Adrenal gland (tissue), 12 donors: ENCODE results near the gene FXR2. TPM values are rescaled to one million over a fixed set of nuclear protein-coding genes. Genes with fewer than 3 reads are reported as not detected.

Source experiments
- DNase-seq, 7 donors: peaks; one replicate each; pipeline ENCODE4 v3.0.0-alpha.2; 2019 to 2020
- H3K27ac ChIP-seq, 5 donors: fragments of 200-600 bp; sonication (generic) in 4 of 5; 1 replicate in 3 of 5; 2 replicates in 2 of 5; pipeline versions ENCODE4 v1.5.1 to v1.8.0; 2016 to 2020; ENCODE audit warnings: mild to moderate bottlenecking in 1 of 5
- H3K27me3 ChIP-seq: fragments of 200-600 bp; 2 replicates; pipeline ENCODE4 v1.8.0; 2021
- H3K36me3 ChIP-seq, 2 donors: fragments of 200-600 bp; replicated peaks in 1 of 2; 1 replicate in 1 of 2; 2 replicates in 1 of 2; pipeline versions ENCODE4 v1.5.1 to v1.8.0; 2018 to 2022
- H3K4me1 ChIP-seq, 2 donors: fragments of 200-600 bp; replicated peaks in 1 of 2; 1 replicate in 1 of 2; 2 replicates in 1 of 2; pipeline versions ENCODE4 v1.5.1 to v1.8.0; 2018 to 2021
- H3K4me3 ChIP-seq, 4 donors: fragments of 200-600 bp; sonication (generic) in 3 of 4; one replicate each; pipeline ENCODE4 v1.5.1; 2016 to 2018
- H3K9me3 ChIP-seq, 3 donors: fragments of 200-600 bp; sonication (generic) in 1 of 3; replicated peaks in 1 of 3; 1 replicate in 2 of 3; 2 replicates in 1 of 3; pipeline versions ENCODE4 v1.5.1 to v1.8.0; 2016 to 2021
- CTCF ChIP-seq, 6 experiments: fragments of 450-650 bp in 4 of 6; fragments of 200-600 bp in 2 of 6; sonication (generic) in 1 of 6; IDR thresholded peaks; 1 replicate in 5 of 6; 2 replicates in 1 of 6; pipeline versions ENCODE4 v1.5.1 to v1.8.0; 2016 to 2021; ENCODE audit warnings: antibody characterized with exemption in 6 of 6, mild to moderate bottlenecking in 2 of 6, moderate library complexity in 1 of 6
- POLR2A ChIP-seq, 2 donors: fragments of 450-650 bp; IDR thresholded peaks; one replicate each; pipeline ENCODE4 v1.6.1; 2017; ENCODE audit warnings: antibody characterized with exemption in 2 of 2, mild to moderate bottlenecking in 2 of 2, moderate library complexity in 1 of 2
- WGBS, 4 donors: extraction: QIAGEN DNeasy Blood & Tissue Kit in 2 of 4; methylation state at CpG; one replicate each; pipeline versions ENCODE4 v1.1.5 to v1.1.7; 2013 to 2017; 5-methylcytosine and 5-hydroxymethylcytosine counted together
- intact Hi-C, 2 donors: fragments of 100-400 bp; cut with DNase I; formaldehyde crosslinking; loops; one replicate each; pipeline versions ENCODE4 v1.14.1 to v1.15.0; 2022 to 2023
- polyA plus RNA-seq, 3 donors: library from polyadenylated mRNA; stranded (reverse); fragments of 200-250 nt in 2 of 3; fragments of 350-450 nt in 1 of 3; fragmentation: Illumina TruSeq in 1 of 3; extraction: RNeasy Lipid Tissue Mini Kit (QIAGEN cat#74804) in 1 of 3; gene quantifications; one replicate each; pipeline ENCODE4 v1.2.3, GENCODE V29; 2013 to 2014
- total RNA-seq, 9 donors: library from RNA; depleted of rRNA in 4 of 9; stranded (reverse); fragments of >200 nt in 4 of 9; fragments of 120-200 nt in 1 of 9; fragmentation: NEBNext Ultra II Directional in 1 of 9; extraction: Animal tissue kit (Norgen Biotek cat#: 25700) in 1 of 9; gene quantifications; one replicate each; pipeline versions ENCODE4 v1.1.0 to v1.2.4, GENCODE V29; 2013 to 2023
- donor health status: healthy with polysubstance abuse.
- donor health status: Bipolar disorder and iron deficiency.
- donor health status: DM: yes; HTN: yes; CAD: no.
- donor health status: DM: no; HTN: no; CAD: no.
- donor health status: DM: no; HTN: no; CAD: no.
- donor health status: DM: yes; HTN: yes; CAD: no.

Gene FXR2
- total and polyA plus RNA-seq, 12 donors, result 35.6 to 73.1 (median 43.9) TPM

DNA sequence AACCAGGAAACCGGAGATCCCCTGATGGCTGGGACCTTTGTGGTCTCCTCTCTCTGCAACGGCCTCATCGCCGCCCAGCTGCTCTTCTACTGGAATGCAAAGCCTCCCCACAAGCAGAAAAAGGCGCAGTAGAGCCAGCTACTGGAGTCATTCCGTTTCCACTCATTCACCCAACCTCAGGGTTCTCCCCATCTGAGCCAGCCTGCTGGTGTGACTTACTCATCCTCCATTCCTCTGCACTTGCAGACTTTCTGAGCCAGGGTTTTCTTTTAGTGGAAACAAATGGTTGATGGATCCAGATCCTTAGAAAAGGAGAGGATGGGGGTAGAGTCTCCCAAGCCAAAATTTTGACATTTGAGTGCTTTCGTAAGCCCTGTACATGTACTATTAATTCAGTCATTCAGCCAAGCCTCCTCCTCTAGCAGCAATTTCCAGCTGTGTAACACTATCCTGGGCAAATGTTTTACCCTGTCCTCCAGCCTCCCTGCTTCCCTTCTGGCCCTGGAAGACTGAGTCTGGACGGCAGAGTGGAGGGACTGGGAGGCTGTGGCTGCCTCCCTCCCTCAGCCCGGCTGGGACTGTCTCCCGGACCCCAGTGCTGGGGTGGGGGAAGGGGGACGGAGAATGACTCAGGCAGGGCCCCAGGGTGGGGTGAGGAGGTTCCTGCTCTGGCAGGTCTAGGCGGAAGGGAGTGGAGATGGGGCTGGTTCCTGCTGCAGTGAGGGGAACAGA lies 27.1 kb downstream of the FXR2 start:
- Histone ChIP-seq H3K9me3 (no peaks in the 10 kb centered on the region), H3K4me3 (no peak overlapping the region), H3K27ac (peak overlapping the region in 1 of 5 donors; percentile 7), H3K27me3 (no peaks in the 10 kb centered on the region), H3K36me3 (peaks cover 0 to 41% of the 10 kb centered on the region in 2 donors), H3K4me1 (peaks cover 15 to 31% of the 10 kb centered on the region in 2 donors)
- TF ChIP-seq CTCF (IDR thresholded peaks at IDR 0.05) (no peak), POLR2A (IDR thresholded peaks at IDR 0.05) (no peak)
- intact Hi-C loops, result no loop called here
- no peak for DNase-seq
- WGBS, 4 donors, result 66 to 73% (median 70%) methylated on average over 10 to 12 of the region's 12 CpGs

- no peaks in the 10 kb centered on the region for H3K9me3 ChIP-seq
- H3K27ac ChIP-seq, result peak overlapping the region in 1 of 5 donors; percentile 7
- DNase-seq, result no peak
- peaks cover 0 to 33% of the 10 kb centered on the region in 2 donors for H3K36me3 ChIP-seq
- 72 to 89% (median 83%) methylated on average over 8 to 9 of the region's 9 CpGs for WGBS, 4 donors
- H3K27me3 ChIP-seq, result no peaks in the 10 kb centered on the region
- intact Hi-C loops, result no loop called here
- peaks cover 18 to 37% of the 10 kb centered on the region in 2 donors for H3K4me1 ChIP-seq
- TF ChIP-seq CTCF (IDR thresholded peaks at IDR 0.05) (no peak), POLR2A (IDR thresholded peaks at IDR 0.05) (no peak)
- H3K4me3 ChIP-seq, result no peak overlapping the region
Observed at GRCh38 chr17:7586673-7587419, 27.9 kb downstream of the FXR2 start.

GRCh38 chr17:7583253-7584109 lies 31.2 kb downstream of the FXR2 start, which contains the start of gene MPDU1:
Gene MPDU1 (plus strand): TSS chr17:7583852. CDS start chr17:7583863, 11 bp downstream.
- WGBS, 4 donors, result 11 to 23% (median 13%) methylated on average over 51 to 69 of the region's 69 CpGs
- TF ChIP-seq POLR2A (IDR thresholded peaks at IDR 0.05) (peak; percentile 74 to 91), CTCF (IDR thresholded peaks at IDR 0.05) (peak in 1 of 6 experiments; percentile 6)
- no peaks in the 10 kb centered on the region for H3K27me3 ChIP-seq
- peaks cover 0 to 27% of the 10 kb centered on the region in 2 donors for H3K36me3 ChIP-seq
- H3K27ac ChIP-seq, result peak within 1 kb of the TSS; percentile 78 to 97 (median 96)
- no peaks in the 10 kb centered on the region for H3K9me3 ChIP-seq
- peaks cover 32 to 49% of the 10 kb centered on the region in 2 donors for H3K4me1 ChIP-seq
- peak; percentile 96 to 98 (median 97) for DNase-seq
- intact Hi-C loops, result no loop called here
- H3K4me3 ChIP-seq, result peak within 1 kb of the TSS; percentile 8 to 85 (median 48)
